ENCODE data around the gene STK39.

Gene STK39

GRCh38 chr2:168208652-168209051, 38.7 kb downstream of the STK39 start:
- TF ChIP-seq, protein P1, sequence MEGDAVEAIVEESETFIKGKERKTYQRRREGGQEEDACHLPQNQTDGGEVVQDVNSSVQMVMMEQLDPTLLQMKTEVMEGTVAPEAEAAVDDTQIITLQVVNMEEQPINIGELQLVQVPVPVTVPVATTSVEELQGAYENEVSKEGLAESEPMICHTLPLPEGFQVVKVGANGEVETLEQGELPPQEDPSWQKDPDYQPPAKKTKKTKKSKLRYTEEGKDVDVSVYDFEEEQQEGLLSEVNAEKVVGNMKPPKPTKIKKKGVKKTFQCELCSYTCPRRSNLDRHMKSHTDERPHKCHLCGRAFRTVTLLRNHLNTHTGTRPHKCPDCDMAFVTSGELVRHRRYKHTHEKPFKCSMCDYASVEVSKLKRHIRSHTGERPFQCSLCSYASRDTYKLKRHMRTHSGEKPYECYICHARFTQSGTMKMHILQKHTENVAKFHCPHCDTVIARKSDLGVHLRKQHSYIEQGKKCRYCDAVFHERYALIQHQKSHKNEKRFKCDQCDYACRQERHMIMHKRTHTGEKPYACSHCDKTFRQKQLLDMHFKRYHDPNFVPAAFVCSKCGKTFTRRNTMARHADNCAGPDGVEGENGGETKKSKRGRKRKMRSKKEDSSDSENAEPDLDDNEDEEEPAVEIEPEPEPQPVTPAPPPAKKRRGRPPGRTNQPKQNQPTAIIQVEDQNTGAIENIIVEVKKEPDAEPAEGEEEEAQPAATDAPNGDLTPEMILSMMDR (IDR thresholded peaks at IDR 0.05; ENCODE audit: extremely low read depth, insufficient read depth, missing control alignments), result no peak
- DNase-seq (ENCODE audit: low spot score), result no peak
- in situ Hi-C loops (cut with MboI; ENCODE audit: low pct_unique_long_range_greater_than_20kb, low sequenced_read_pairs, unreplicated experiment), result no loop called here

DNA sequence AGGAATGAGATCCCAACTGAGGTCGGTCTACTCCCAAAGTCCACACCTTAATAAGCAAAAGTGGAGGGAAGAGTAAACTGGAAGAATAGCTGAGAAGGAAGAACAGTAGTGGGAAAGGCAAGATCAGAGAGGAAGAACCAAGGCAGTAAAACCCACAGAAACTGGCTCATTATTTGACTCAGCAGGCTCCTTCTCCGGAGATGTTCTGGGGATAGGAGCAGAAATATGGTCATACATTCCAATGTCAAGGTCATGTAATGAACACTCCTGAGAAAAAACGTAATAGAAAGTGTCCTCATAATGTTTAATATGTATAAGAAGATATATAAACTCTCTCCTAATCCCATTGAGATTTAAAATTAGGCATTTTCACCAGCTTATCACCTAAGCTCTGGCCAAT, 39.5 kb downstream of the STK39 start:
- TF ChIP-seq, protein P1 (IDR thresholded peaks at IDR 0.05; ENCODE audit: extremely low read depth, insufficient read depth, missing control alignments), result no peak
- no peak for DNase-seq (ENCODE audit: low spot score)
- in situ Hi-C loops (cut with MboI; ENCODE audit: low pct_unique_long_range_greater_than_20kb, low sequenced_read_pairs, unreplicated experiment), result no loop called here

DNA sequence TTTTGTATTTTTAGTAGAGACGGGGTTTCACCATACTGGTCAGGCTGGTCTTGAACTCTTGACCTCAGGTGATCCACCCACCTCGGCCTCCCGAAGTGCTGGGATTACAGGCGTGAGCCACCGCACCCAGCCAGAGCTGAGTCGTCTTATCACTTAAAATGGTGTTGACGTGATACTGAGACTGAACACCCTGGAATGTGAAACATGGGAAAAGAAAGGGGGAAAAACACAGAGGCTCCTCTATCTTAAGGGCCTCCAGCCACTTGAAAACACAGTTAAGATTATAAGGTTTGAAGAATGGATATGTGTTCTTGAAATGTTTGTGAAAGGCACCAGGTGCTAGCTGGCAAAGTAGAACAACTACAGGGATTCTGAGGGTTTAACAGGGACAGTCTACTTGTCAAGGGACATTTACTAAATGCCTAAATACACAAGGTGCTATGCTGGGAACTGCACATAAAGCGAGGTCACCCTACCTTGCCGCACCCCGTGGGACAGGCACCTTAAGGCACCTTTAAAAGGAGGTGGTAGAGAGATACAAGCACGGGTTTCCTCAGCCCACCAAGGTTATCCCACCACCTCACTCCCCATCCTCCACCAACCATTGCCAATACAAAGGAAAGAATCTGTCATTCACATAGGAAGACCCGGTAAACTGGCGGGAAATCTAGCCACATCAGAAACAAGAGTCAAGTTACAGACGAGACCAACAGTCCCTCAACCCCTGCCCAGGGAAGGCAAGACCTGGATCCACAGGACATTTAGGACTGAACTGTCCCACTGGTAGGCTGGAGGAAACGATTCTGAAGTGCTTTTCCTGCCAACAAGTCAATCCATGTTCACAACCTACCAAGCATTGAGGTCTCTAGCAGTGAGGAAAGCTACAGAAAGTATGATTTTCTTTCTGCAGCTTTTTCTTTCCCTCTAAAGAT, 43.4 kb downstream of the STK39 start:
- TF ChIP-seq, protein P1 (IDR thresholded peaks at IDR 0.05; ENCODE audit: extremely low read depth, insufficient read depth, missing control alignments), result no peak
- no peak for DNase-seq (ENCODE audit: low spot score)
- in situ Hi-C loops (cut with MboI; ENCODE audit: low pct_unique_long_range_greater_than_20kb, low sequenced_read_pairs, unreplicated experiment), result no loop called here

DNA sequence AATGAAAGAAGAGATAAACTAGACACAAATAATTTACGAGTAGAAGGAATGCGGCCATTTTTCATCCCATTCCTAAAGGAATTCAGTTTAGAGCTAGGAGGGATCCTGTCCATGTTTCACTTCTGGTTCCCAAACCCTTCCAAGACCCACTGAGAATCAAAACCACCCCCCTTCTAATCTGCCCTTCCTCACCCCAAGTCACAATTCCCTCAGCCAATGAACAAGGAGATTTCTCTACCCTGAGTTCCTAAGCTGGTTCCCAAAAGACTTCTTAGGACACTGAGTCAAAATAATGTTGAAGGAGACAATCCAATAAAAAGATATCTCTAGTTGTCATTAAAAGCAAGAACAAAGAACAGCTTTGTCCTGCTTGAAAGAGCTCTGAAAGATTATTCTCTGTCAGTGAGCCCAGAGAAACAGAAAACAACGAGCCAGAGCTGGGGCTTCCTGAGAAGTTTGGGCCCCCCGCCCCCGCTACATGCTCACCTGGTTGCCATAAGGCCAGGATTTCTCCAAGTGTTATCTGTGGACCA, 45.7 kb downstream of the STK39 start:
- no peak for DNase-seq (ENCODE audit: low spot score)
- TF ChIP-seq, protein P1 (IDR thresholded peaks at IDR 0.05; ENCODE audit: extremely low read depth, insufficient read depth, missing control alignments), result no peak
- in situ Hi-C loops (cut with MboI; ENCODE audit: low pct_unique_long_range_greater_than_20kb, low sequenced_read_pairs, unreplicated experiment), result no loop called here

DNA sequence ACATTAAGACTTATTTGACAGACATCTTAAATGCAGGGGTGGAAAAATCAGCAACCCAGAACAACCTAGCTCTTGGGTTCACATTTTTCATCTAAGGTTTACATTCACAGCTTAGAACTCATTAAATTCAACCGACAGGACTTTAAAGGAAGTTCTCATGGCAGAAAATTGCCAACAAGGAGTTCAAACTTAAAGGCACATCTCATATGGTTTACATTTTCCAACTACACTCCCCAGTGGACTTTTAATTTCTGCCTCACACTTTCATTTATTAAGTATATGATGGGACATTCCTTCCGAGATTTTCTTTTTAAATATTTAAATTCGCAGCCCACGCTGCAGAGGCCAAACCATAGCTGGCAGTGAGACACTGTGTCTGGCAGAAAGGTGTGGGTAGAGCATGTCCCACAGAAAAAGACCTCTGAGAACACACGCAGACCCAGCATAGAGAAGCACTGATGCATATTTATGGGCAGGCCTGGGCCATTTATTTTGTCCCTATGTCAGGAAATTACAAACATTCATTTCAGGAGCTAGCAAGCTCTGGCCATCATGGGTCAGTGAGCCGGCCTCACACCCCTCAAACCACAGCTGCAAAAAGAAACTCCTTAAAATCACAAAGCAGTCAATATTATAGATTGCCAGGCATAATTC, 46.3 kb downstream of the STK39 start:
- DNase-seq (ENCODE audit: low spot score), result no peak
- in situ Hi-C loops (cut with MboI; ENCODE audit: low pct_unique_long_range_greater_than_20kb, low sequenced_read_pairs, unreplicated experiment), result no loop called here
- TF ChIP-seq, protein P1 (IDR thresholded peaks at IDR 0.05; ENCODE audit: extremely low read depth, insufficient read depth, missing control alignments), result no peak

DNA sequence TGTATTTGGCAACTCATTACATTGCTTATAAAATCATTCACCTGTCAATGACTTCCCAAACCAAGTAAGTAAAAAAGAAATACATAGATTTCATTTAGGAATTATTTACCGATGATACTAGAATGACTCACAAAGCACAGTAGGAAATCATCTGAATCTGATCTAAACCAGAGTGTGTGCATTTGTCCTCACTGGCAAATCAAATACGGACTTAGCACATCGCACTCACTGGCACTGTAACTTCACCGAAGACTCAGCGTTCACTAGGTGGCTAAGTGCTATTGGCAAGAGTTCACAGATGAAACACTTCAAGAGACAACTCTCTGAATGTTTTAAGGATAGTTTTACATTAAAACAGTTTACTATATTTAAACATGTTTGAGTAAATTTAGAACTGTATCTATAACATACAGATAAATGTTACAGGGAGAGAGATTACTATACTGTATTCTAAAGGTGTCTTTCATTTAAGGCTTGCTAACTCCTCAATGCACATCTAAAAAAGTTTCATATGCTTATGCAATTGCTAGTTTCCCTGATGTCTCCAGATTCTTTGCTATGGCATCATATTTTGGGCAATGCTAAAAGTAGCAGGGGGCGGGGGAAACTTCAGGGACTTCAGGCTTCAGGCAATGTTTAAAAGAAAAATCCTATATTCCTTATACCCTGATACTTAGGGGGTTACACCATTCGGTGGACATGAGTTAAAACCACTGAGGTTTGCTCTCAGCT, 48.8 kb downstream of the STK39 start:
- TF ChIP-seq, protein P1 (IDR thresholded peaks at IDR 0.05; ENCODE audit: extremely low read depth, insufficient read depth, missing control alignments), result no peak
- in situ Hi-C loops (cut with MboI; ENCODE audit: low pct_unique_long_range_greater_than_20kb, low sequenced_read_pairs, unreplicated experiment), result no loop called here
- no peak for DNase-seq (ENCODE audit: low spot score)
